Liver (tissue), 9 donors: ENCODE measurements around the gene KNCN. TPM values are rescaled to one million over a fixed set of nuclear protein-coding genes. Genes with fewer than 3 reads are reported as not detected.

ENCODE experiments used
- DNase-seq: peaks from one replicate; pipeline ENCODE4 v3.0.0-alpha.2; 2017; ENCODE audit warnings: low spot score
- H3K27ac ChIP-seq, 2 donors: one replicate each; pipeline ENCODE4 v1.7.0; 2013; ENCODE audit warnings: inconsistent platforms in 2 of 2, low read length in 2 of 2, control low read depth in 1 of 2, low read depth in 1 of 2, mild to moderate bottlenecking in 1 of 2
- H3K27me3 ChIP-seq, 4 donors: one replicate each; pipeline versions ENCODE4 v1.6.1 to v1.7.0; 2013; ENCODE audit warnings: low read length in 3 of 4, inconsistent platforms in 1 of 4, mild to moderate bottlenecking in 1 of 4, moderate library complexity in 1 of 4; ENCODE audit not compliant: control insufficient read depth in 4 of 4, insufficient read depth in 4 of 4
- H3K36me3 ChIP-seq, 4 donors: one replicate each; pipeline versions ENCODE4 v1.6.1 to v1.7.0; 2013; ENCODE audit warnings: low read length in 3 of 4, mild to moderate bottlenecking in 3 of 4, low read depth in 1 of 4, moderate library complexity in 1 of 4; ENCODE audit not compliant: control insufficient read depth in 4 of 4, insufficient read depth in 3 of 4
- H3K4me1 ChIP-seq, 4 donors: one replicate each; pipeline versions ENCODE4 v1.6.1 to v1.7.0; 2013; ENCODE audit warnings: low read length in 3 of 4, mild to moderate bottlenecking in 3 of 4, moderate library complexity in 1 of 4; ENCODE audit not compliant: control insufficient read depth in 4 of 4, insufficient read depth in 4 of 4
- H3K4me3 ChIP-seq, 3 donors: one replicate each; pipeline versions ENCODE4 v1.6.1 to v1.7.0; 2013; ENCODE audit warnings: low read length in 3 of 3, control low read depth in 1 of 3, low read depth in 1 of 3, mild to moderate bottlenecking in 1 of 3
- H3K9ac ChIP-seq, 2 donors: one replicate each; pipeline ENCODE4 v1.7.0; 2013; ENCODE audit warnings: low read length in 2 of 2, mild to moderate bottlenecking in 2 of 2, moderate library complexity in 2 of 2, control low read depth in 1 of 2, low read depth in 1 of 2
- H3K9me3 ChIP-seq, 4 donors: one replicate each; pipeline versions ENCODE4 v1.6.1 to v1.7.0; 2013; ENCODE audit warnings: low read length in 3 of 4; ENCODE audit not compliant: control insufficient read depth in 4 of 4
- EGR1 ChIP-seq, 2 donors: IDR thresholded peaks; 2 replicates each; pipeline ENCODE4 v1.6.1; 2016 to 2018; ENCODE audit warnings: antibody characterized with exemption in 2 of 2, low read depth in 2 of 2
- FOXA1 ChIP-seq: IDR thresholded peaks from 2 replicates; pipeline ENCODE4 v1.6.1; 2016; ENCODE audit warnings: antibody characterized with exemption
- FOXA2 ChIP-seq: IDR thresholded peaks from 2 replicates; pipeline ENCODE4 v1.6.1; 2016; ENCODE audit warnings: antibody characterized with exemption
- GABPA ChIP-seq, 2 donors: IDR thresholded peaks in 1 of 2; conservative IDR thresholded peaks in 1 of 2; 2 replicates each; pipeline ENCODE4 v1.6.1; 2016; ENCODE audit warnings: antibody characterized with exemption in 2 of 2, mild to moderate bottlenecking in 1 of 2, moderate library complexity in 1 of 2
- HNF4A ChIP-seq, 2 donors: conservative IDR thresholded peaks; 2 replicates each; pipeline ENCODE4 v1.6.1; 2016; ENCODE audit warnings: antibody characterized with exemption in 2 of 2, mild to moderate bottlenecking in 2 of 2
- HNF4G ChIP-seq: IDR thresholded peaks from 2 replicates; pipeline ENCODE4 v1.6.1; 2016; ENCODE audit warnings: antibody characterized with exemption
- JUND ChIP-seq, 2 donors: IDR thresholded peaks; 2 replicates each; pipeline ENCODE4 v1.6.1; 2016; ENCODE audit warnings: antibody characterized with exemption in 2 of 2
- NR2F2 ChIP-seq: IDR thresholded peaks from 2 replicates; pipeline ENCODE4 v1.6.1; 2016; ENCODE audit warnings: antibody characterized with exemption
- RAD21 ChIP-seq, 2 donors: IDR thresholded peaks; 2 replicates each; pipeline ENCODE4 v1.6.1; 2016; ENCODE audit warnings: antibody characterized with exemption in 2 of 2, mild to moderate bottlenecking in 2 of 2
- RXRA ChIP-seq, 2 donors: IDR thresholded peaks; 2 replicates each; pipeline ENCODE4 v1.6.1; 2017 to 2018; ENCODE audit warnings: antibody characterized with exemption in 2 of 2, mild to moderate bottlenecking in 1 of 2
- SP1 ChIP-seq: IDR thresholded peaks from 2 replicates; pipeline ENCODE4 v1.6.1; 2018; ENCODE audit warnings: antibody characterized with exemption, mild to moderate bottlenecking
- TAF1 ChIP-seq: conservative IDR thresholded peaks from 2 replicates; pipeline ENCODE4 v1.6.1; 2016; ENCODE audit warnings: antibody characterized with exemption, mild to moderate bottlenecking
- YY1 ChIP-seq: IDR thresholded peaks from 2 replicates; pipeline ENCODE4 v1.6.1; 2016; ENCODE audit warnings: antibody characterized with exemption, mild to moderate bottlenecking
- WGBS: extraction: QIAGEN DNeasy Blood & Tissue Kit; methylation state at CpG from one replicate; pipeline ENCODE4 v1.1.7; 2013; 5-methylcytosine and 5-hydroxymethylcytosine counted together
- polyA plus RNA-seq, 2 donors: library from polyadenylated mRNA; stranded (reverse) in 1 of 2; unstranded in 1 of 2; fragments of 200-250 nt in 1 of 2; fragments of >200 nt in 1 of 2; fragmentation: Nextera tagmentation in 1 of 2; extraction: Ambion mirVana in 1 of 2; gene quantifications; one replicate each; pipeline versions ENCODE4 v1.2.1 to v1.2.3, GENCODE V29; 2013 to 2015
- total RNA-seq, 2 donors: library from RNA; depleted of rRNA; stranded (reverse); fragments of >200 nt; gene quantifications; one replicate each; pipeline ENCODE4 v1.2.3, GENCODE V29; 2014
- TF ChIP-seq, protein P1 (sequence below): IDR thresholded peaks from 2 replicates; pipeline ENCODE4 v1.6.1; 2016; ENCODE audit warnings: antibody characterized with exemption
- TF ChIP-seq, protein P2 (sequence below): IDR thresholded peaks from 2 replicates; pipeline ENCODE4 v1.6.1; 2016; ENCODE audit warnings: antibody characterized with exemption
- TF ChIP-seq, protein P3 (sequence below): IDR thresholded peaks from 2 replicates; pipeline ENCODE4 v1.6.1; 2016; ENCODE audit warnings: antibody characterized with exemption
- TF ChIP-seq, protein P4 (sequence below): IDR thresholded peaks from 2 replicates; pipeline ENCODE4 v1.6.1; 2016; ENCODE audit warnings: antibody characterized with exemption, mild to moderate bottlenecking
- TF ChIP-seq, protein P5 (sequence below): fragments of 150-350 bp; IDR thresholded peaks from 2 replicates; pipeline ENCODE4 v1.5.1; 2017; ENCODE audit warnings: improper control_type of control experiment, low read depth, low read length; ENCODE audit not compliant: missing input control
- donor health status: healthy.
- donor health status: healthy.
- donor health status: healthy.
- donor health status: healthy.
- donor health status: healthy.

KNCN gene
- total and polyA plus RNA-seq, 4 donors: not detected

DNA sequence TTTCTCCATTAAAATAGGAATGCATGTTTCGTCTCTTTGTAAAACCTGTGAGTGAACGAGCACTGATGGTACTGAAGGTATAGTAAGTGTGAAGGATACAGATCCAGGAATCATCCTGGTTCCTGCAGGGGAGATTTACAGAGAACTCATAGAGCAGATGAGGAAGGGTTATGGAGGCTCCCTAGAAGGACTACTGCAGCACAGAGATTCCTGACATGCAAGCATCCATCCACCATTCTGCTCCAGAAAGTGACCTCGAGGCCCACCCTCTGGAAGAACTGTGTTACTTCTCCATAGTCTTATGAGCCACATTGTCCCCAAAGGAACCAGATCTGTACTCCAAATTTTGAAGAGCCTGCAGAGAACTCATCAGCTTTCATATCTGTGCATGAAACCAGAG is 38.1 kb upstream of the KNCN start:
- H3K27me3 ChIP-seq: no peaks in the 10 kb centered on the region
- no peak for TF ChIP-seq EGR1 (IDR thresholded peaks at IDR 0.05; ENCODE audit: low read depth in 2 of 2)
- no peak for TF ChIP-seq HNF4G
- TF ChIP-seq, protein P1, sequence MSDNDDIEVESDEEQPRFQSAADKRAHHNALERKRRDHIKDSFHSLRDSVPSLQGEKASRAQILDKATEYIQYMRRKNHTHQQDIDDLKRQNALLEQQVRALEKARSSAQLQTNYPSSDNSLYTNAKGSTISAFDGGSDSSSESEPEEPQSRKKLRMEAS: no peak
- TF ChIP-seq GABPA (IDR thresholded peaks at IDR 0.05 in 1 of 2, conservative IDR thresholded peaks at IDR 0.05 in 1 of 2): no peak
- TF ChIP-seq TAF1: no peak
- TF ChIP-seq RXRA (IDR thresholded peaks at IDR 0.05): no peak
- TF ChIP-seq FOXA1: no peak
- TF ChIP-seq, protein P2, sequence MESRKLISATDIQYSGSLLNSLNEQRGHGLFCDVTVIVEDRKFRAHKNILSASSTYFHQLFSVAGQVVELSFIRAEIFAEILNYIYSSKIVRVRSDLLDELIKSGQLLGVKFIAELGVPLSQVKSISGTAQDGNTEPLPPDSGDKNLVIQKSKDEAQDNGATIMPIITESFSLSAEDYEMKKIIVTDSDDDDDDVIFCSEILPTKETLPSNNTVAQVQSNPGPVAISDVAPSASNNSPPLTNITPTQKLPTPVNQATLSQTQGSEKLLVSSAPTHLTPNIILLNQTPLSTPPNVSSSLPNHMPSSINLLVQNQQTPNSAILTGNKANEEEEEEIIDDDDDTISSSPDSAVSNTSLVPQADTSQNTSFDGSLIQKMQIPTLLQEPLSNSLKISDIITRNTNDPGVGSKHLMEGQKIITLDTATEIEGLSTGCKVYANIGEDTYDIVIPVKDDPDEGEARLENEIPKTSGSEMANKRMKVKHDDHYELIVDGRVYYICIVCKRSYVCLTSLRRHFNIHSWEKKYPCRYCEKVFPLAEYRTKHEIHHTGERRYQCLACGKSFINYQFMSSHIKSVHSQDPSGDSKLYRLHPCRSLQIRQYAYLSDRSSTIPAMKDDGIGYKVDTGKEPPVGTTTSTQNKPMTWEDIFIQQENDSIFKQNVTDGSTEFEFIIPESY: no peak
- TF ChIP-seq JUND (IDR thresholded peaks at IDR 0.05): no peak
- TF ChIP-seq FOXA2: no peak
- TF ChIP-seq SP1: no peak
- no peak for TF ChIP-seq HNF4A (conservative IDR thresholded peaks at IDR 0.05)
- TF ChIP-seq, protein P3, sequence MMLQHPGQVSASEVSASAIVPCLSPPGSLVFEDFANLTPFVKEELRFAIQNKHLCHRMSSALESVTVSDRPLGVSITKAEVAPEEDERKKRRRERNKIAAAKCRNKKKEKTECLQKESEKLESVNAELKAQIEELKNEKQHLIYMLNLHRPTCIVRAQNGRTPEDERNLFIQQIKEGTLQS: no peak
- TF ChIP-seq, protein P4, sequence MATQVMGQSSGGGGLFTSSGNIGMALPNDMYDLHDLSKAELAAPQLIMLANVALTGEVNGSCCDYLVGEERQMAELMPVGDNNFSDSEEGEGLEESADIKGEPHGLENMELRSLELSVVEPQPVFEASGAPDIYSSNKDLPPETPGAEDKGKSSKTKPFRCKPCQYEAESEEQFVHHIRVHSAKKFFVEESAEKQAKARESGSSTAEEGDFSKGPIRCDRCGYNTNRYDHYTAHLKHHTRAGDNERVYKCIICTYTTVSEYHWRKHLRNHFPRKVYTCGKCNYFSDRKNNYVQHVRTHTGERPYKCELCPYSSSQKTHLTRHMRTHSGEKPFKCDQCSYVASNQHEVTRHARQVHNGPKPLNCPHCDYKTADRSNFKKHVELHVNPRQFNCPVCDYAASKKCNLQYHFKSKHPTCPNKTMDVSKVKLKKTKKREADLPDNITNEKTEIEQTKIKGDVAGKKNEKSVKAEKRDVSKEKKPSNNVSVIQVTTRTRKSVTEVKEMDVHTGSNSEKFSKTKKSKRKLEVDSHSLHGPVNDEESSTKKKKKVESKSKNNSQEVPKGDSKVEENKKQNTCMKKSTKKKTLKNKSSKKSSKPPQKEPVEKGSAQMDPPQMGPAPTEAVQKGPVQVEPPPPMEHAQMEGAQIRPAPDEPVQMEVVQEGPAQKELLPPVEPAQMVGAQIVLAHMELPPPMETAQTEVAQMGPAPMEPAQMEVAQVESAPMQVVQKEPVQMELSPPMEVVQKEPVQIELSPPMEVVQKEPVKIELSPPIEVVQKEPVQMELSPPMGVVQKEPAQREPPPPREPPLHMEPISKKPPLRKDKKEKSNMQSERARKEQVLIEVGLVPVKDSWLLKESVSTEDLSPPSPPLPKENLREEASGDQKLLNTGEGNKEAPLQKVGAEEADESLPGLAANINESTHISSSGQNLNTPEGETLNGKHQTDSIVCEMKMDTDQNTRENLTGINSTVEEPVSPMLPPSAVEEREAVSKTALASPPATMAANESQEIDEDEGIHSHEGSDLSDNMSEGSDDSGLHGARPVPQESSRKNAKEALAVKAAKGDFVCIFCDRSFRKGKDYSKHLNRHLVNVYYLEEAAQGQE: no peak
- TF ChIP-seq YY1: no peak
- TF ChIP-seq NR2F2: no peak
- TF ChIP-seq, protein P5, sequence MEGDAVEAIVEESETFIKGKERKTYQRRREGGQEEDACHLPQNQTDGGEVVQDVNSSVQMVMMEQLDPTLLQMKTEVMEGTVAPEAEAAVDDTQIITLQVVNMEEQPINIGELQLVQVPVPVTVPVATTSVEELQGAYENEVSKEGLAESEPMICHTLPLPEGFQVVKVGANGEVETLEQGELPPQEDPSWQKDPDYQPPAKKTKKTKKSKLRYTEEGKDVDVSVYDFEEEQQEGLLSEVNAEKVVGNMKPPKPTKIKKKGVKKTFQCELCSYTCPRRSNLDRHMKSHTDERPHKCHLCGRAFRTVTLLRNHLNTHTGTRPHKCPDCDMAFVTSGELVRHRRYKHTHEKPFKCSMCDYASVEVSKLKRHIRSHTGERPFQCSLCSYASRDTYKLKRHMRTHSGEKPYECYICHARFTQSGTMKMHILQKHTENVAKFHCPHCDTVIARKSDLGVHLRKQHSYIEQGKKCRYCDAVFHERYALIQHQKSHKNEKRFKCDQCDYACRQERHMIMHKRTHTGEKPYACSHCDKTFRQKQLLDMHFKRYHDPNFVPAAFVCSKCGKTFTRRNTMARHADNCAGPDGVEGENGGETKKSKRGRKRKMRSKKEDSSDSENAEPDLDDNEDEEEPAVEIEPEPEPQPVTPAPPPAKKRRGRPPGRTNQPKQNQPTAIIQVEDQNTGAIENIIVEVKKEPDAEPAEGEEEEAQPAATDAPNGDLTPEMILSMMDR: no peak
- no peak for TF ChIP-seq RAD21 (IDR thresholded peaks at IDR 0.05)
- no peak for DNase-seq
- no peak overlapping the region for H3K9ac ChIP-seq
- H3K27ac ChIP-seq: no peak overlapping the region
- 96% methylated on average over 3 of the region's 3 CpGs for WGBS
- H3K4me1 ChIP-seq: no peaks in the 10 kb centered on the region
- H3K36me3 ChIP-seq: peaks cover 17 to 63% (median 48%) of the 10 kb centered on the region in 4 donors
- no peak overlapping the region for H3K4me3 ChIP-seq
- H3K9me3 ChIP-seq: peaks cover 0 to 4% (median 0%) of the 10 kb centered on the region in 4 donors
